HCT116 (cell line): Measurements from ENCODE around the gene ANXA6. TPM values are rescaled to one million over a fixed set of nuclear protein-coding genes. Genes with fewer than 3 reads are reported as not detected.

Experiments
- ATAC-seq: fragments of 200-7000 bp; cut with Tn5 transposase; 2 replicates; pipeline ENCODE4 v1.9.1; 2020; ENCODE audit warnings: mild to moderate bottlenecking, moderate library complexity
- BruUV-seq: library from RNA; stranded (reverse); fragments of 400-500 nt; replicated peaks from 2 replicates; lab custom pipeline; 2021; lab: Mats Ljungman, UMichigan
- CTCF ChIA-PET: fragments of 300-600 bp; sonication (Branson Sonifier 250); formaldehyde crosslinking; loops from one replicate; lab custom pipeline; 2021; ENCODE audit warnings: antibody characterized with exemption; lab: Charles Lee
- POLR2A ChIA-PET: fragments of 300-600, 350-600 bp; sonication (Branson Sonifier 250); formaldehyde crosslinking; loops from one replicate; lab custom pipeline; 2021; ENCODE audit warnings: antibody characterized with exemption; lab: Charles Lee
- RAD21 ChIA-PET, 2 experiments: fragments of 300-600 bp; sonication (Branson Sonifier 250); formaldehyde crosslinking; loops; one replicate each; lab custom pipeline; 2023; ENCODE audit warnings: low total read pairs in 2 of 2; ENCODE audit not compliant: uncharacterized antibody in 2 of 2, unreplicated experiment in 2 of 2, low non-redundant PET in 1 of 2; lab: Charles Lee
- DNase-seq: peaks from one replicate; pipeline ENCODE4 v3.0.0-alpha.2; 2010; ENCODE audit warnings: low read depth, low spot score
- H2AFZ ChIP-seq: fragments of 200-600 bp; shearing (Covaris generic), sonication (generic); 2 replicates; pipeline ENCODE4 v1.6.1; 2017; ENCODE audit warnings: low read depth, mixed run types, mixed read lengths, antibody characterized with exemption, low read length; ENCODE audit not compliant: poor library complexity, severe bottlenecking
- H3K27ac ChIP-seq: 2 replicates; pipeline ENCODE4 v1.5.1; 2012; ENCODE audit warnings: low read depth, low read length
- H3K27me3 ChIP-seq: fragments of 200-600 bp; sonication (generic); 2 replicates; pipeline ENCODE4 v1.6.1; 2016; ENCODE audit warnings: mixed run types, low read length, mixed read lengths; ENCODE audit not compliant: insufficient read depth
- H3K36me3 ChIP-seq, 2 experiments: fragments of 200-500 bp in 1 of 2; fragments of 200-600 bp in 1 of 2; sonication (Bioruptor generic) in 1 of 2; sonication (generic) in 1 of 2; 2 replicates each; pipeline versions ENCODE4 v1.5.1 to v1.6.1; 2014 to 2016; ENCODE audit warnings: low read length in 2 of 2, inconsistent platforms in 1 of 2, mixed read lengths in 1 of 2, mixed run types in 1 of 2; ENCODE audit not compliant: insufficient read depth in 2 of 2, control insufficient read depth in 1 of 2
- H3K4me1 ChIP-seq, 2 experiments: fragments of 200-600 bp in 1 of 2; sonication (generic) in 1 of 2; 2 replicates each; pipeline versions ENCODE4 v1.5.1 to v1.6.1; 2012 to 2017; ENCODE audit warnings: low read length in 2 of 2, inconsistent platforms in 1 of 2, mild to moderate bottlenecking in 1 of 2, mixed read lengths in 1 of 2, mixed run types in 1 of 2, moderate library complexity in 1 of 2; ENCODE audit not compliant: insufficient read depth in 2 of 2, control insufficient read depth in 1 of 2
- H3K4me2 ChIP-seq: fragments of 200-600 bp; sonication (generic); 2 replicates; pipeline ENCODE4 v1.6.1; 2017; ENCODE audit warnings: mixed run types, low read length, mixed read lengths
- H3K4me3 ChIP-seq, 2 experiments: fragments of 200-600 bp in 1 of 2; sonication (generic) in 1 of 2; replicated peaks in 1 of 2; 2 replicates each; pipeline ENCODE4 v1.5.1; 2011 to 2016; ENCODE audit warnings: low read length in 2 of 2, control low read depth in 1 of 2, low read depth in 1 of 2, mild to moderate bottlenecking in 1 of 2, mixed read lengths in 1 of 2, mixed run types in 1 of 2
- H3K79me2 ChIP-seq: fragments of 200-600 bp; sonication (generic); 2 replicates; pipeline ENCODE4 v1.6.1; 2017; ENCODE audit warnings: mild to moderate bottlenecking, mixed run types, low read length, moderate library complexity, mixed read lengths; ENCODE audit not compliant: insufficient read depth
- H3K9ac ChIP-seq: fragments of 200-600 bp; sonication (generic); 2 replicates; pipeline ENCODE4 v1.6.1; 2016; ENCODE audit warnings: low read length, mixed read lengths
- H3K9me2 ChIP-seq: fragments of 200-600 bp; sonication (generic), shearing (Covaris generic); 2 replicates; pipeline ENCODE4 v1.6.1; 2017; ENCODE audit warnings: mixed run types, mild to moderate bottlenecking, moderate library complexity; ENCODE audit not compliant: insufficient read depth
- H3K9me3 ChIP-seq, 2 experiments: fragments of 200-500 bp in 1 of 2; fragments of 200-600 bp in 1 of 2; sonication (Bioruptor generic) in 1 of 2; sonication (generic) in 1 of 2; 2 replicates each; pipeline ENCODE4 v1.6.1; 2014 to 2017; ENCODE audit warnings: low read length in 2 of 2, mixed read lengths in 2 of 2, inconsistent platforms in 1 of 2, low read depth in 1 of 2, mild to moderate bottlenecking in 1 of 2, mixed run types in 1 of 2, moderate library complexity in 1 of 2; ENCODE audit not compliant: control insufficient read depth in 1 of 2, insufficient read depth in 1 of 2
- H4K20me1 ChIP-seq: fragments of 200-600 bp; sonication (generic), shearing (Covaris generic); 2 replicates; pipeline ENCODE4 v1.6.1; 2017; ENCODE audit warnings: mixed run types, mild to moderate bottlenecking, moderate library complexity; ENCODE audit not compliant: insufficient read depth
- POLR2A ChIP-seq: IDR thresholded peaks from 2 replicates; pipeline ENCODE4 v1.7.0; 2011; ENCODE audit warnings: borderline replicate concordance; ENCODE audit not compliant: insufficient read depth, insufficient read length; ENCODE audit errors: extremely low read depth
- RAD21 ChIP-seq: IDR thresholded peaks from 2 replicates; pipeline ENCODE4 v1.6.1; 2012; ENCODE audit warnings: low read depth, mild to moderate bottlenecking
- intact Hi-C: fragments of 100-400 bp; cut with micrococcal nuclease; formaldehyde crosslinking; loops from 2 replicates; pipeline ENCODE4 v1.10.0; 2022
- total RNA-seq: library from RNA; stranded (reverse); gene quantifications from one replicate; pipeline ENCODE4 v1.2.1, GENCODE V29; 2021; ENCODE audit not compliant: unreplicated experiment
- TF ChIP-seq, protein P1 (sequence below): IDR thresholded peaks from 2 replicates; pipeline ENCODE4 v1.6.1; 2012; ENCODE audit warnings: low read depth

ANXA6 gene
- total RNA-seq, 1 experiment from 2014 or later: 71.9 TPM

DNA sequence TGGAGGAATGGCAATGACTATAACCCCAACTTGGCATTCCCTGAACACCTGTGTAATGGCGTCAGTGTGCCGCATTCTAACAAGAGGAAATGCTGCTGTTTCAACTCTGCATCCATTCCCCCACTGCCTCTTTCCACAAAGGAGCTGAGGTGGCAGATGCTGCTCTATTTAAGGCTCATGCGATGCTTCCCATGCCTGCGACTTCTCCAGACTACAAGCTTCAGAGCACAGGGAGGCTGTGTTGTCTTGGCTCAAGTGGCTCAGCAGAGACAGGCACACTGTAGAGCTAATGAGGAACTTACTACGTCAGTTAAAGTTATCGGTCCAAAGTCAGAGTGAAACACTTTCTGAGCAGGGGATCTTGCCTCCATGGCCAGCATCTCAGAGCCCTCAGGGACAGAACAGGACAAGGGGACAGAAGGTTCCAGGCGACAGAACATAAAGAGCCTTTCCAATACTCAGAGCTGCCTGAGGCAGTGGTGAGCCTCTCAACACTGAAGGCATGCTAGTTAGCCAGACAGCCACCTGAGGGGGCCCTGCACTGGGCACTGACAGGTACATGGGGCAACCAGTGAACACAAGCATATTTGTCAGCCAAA is 98.6 kb downstream of the ANXA6 start:
- H3K36me3 ChIP-seq: peaks cover 4 to 14% of the 10 kb centered on the region in 2 experiments; a peak in 2 of 4 replicates

More for the DNA sequence above, 98.6 kb downstream of the ANXA6 start:
- intact Hi-C loops: no loop called here
- ATAC-seq (no peak), DNase-seq (no peak)
- Histone ChIP-seq H3K9me2 (no peaks in the 10 kb centered on the region), H3K27me3 (no peaks in the 10 kb centered on the region), H3K9me3 (no peaks in the 10 kb centered on the region), H3K27ac (no peak overlapping the region), H3K4me3 (no peak overlapping the region), H3K4me2 (no peak overlapping the region), H2AFZ (no peak overlapping the region), H4K20me1 (no peaks in the 10 kb centered on the region), H3K9ac (no peak overlapping the region), H3K79me2 (0 out of 2 replicates have a peak, but pooled peaks cover 3% of the 10 kb centered on the region), H3K4me1 (peaks cover 13 to 17% of the 10 kb centered on the region in 2 experiments)
- BruUV-seq: no TSS peak
- ChIA-PET POLR2A (no interaction called here), RAD21 (no interaction called here), CTCF (interaction anchor here (1.0 to 1.7 kb wide), 2 partner anchors 57 kb away, joined by 3 to 6 read pairs; no protein-coding TSS in a partner anchor)
- TF ChIP-seq POLR2A (no peak), RAD21 (peak; percentile 31; the same call in 1 of the 2 replicates)
- TF ChIP-seq, protein P1, sequence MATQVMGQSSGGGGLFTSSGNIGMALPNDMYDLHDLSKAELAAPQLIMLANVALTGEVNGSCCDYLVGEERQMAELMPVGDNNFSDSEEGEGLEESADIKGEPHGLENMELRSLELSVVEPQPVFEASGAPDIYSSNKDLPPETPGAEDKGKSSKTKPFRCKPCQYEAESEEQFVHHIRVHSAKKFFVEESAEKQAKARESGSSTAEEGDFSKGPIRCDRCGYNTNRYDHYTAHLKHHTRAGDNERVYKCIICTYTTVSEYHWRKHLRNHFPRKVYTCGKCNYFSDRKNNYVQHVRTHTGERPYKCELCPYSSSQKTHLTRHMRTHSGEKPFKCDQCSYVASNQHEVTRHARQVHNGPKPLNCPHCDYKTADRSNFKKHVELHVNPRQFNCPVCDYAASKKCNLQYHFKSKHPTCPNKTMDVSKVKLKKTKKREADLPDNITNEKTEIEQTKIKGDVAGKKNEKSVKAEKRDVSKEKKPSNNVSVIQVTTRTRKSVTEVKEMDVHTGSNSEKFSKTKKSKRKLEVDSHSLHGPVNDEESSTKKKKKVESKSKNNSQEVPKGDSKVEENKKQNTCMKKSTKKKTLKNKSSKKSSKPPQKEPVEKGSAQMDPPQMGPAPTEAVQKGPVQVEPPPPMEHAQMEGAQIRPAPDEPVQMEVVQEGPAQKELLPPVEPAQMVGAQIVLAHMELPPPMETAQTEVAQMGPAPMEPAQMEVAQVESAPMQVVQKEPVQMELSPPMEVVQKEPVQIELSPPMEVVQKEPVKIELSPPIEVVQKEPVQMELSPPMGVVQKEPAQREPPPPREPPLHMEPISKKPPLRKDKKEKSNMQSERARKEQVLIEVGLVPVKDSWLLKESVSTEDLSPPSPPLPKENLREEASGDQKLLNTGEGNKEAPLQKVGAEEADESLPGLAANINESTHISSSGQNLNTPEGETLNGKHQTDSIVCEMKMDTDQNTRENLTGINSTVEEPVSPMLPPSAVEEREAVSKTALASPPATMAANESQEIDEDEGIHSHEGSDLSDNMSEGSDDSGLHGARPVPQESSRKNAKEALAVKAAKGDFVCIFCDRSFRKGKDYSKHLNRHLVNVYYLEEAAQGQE: no peak
